ENCODE measurements around the gene CDX2.

Gene CDX2

GRCh38 chr13:27926644-27927434, 42.3 kb downstream of the CDX2 start:
- H3K4me3 ChIP-seq (ENCODE audit: low read depth, low read length), result no peak overlapping the region
- no peak for TF ChIP-seq CTCF (IDR thresholded peaks at IDR 0.05; ENCODE audit: low read depth, low read length)

- H3K4me3 ChIP-seq (ENCODE audit: low read depth, low read length), result no peak overlapping the region
- TF ChIP-seq CTCF (IDR thresholded peaks at IDR 0.05; ENCODE audit: low read depth, low read length), result no peak
Measured at GRCh38 chr13:27925220-27925991, 43.7 kb downstream of the CDX2 start.

GRCh38 chr13:27924529-27925141, 44.5 kb downstream of the CDX2 start:
- no peak for TF ChIP-seq CTCF (IDR thresholded peaks at IDR 0.05; ENCODE audit: low read depth, low read length)
- no peak overlapping the region for H3K4me3 ChIP-seq (ENCODE audit: low read depth, low read length)

- H3K4me3 ChIP-seq (ENCODE audit: low read depth, low read length), result no peak overlapping the region
- no peak for TF ChIP-seq CTCF (IDR thresholded peaks at IDR 0.05; ENCODE audit: low read depth, low read length)
Measured at GRCh38 chr13:27923794-27924528, 45.2 kb downstream of the CDX2 start.

GRCh38 chr13:27922883-27923612, 46.1 kb downstream of the CDX2 start:
- no peak for TF ChIP-seq CTCF (IDR thresholded peaks at IDR 0.05; ENCODE audit: low read depth, low read length)
- no peak overlapping the region for H3K4me3 ChIP-seq (ENCODE audit: low read depth, low read length)

GRCh38 chr13:27921961-27922882, 46.9 kb downstream of the CDX2 start:
- no peak overlapping the region for H3K4me3 ChIP-seq (ENCODE audit: low read depth, low read length)
- no peak for TF ChIP-seq CTCF (IDR thresholded peaks at IDR 0.05; ENCODE audit: low read depth, low read length)

Measured in WI38 (cell line).